GM10248 (cell line): ENCODE measurements around the gene PALM.
"Not testable (repeated sequence)": the region's sequence is repeated elsewhere in the genome, so short reads cannot be mapped to it uniquely, and the experiment has no call there.

Experiments
- CTCF ChIA-PET: fragments of 300-600 bp; sonication (Branson Sonifier 250); formaldehyde crosslinking; extraction: SDS; loops from one replicate; lab custom pipeline; 2021; ENCODE audit warnings: antibody characterized with exemption; lab: Yijun Ruan, JAX
- POLR2A ChIA-PET: fragments of 350-650 bp; sonication (Branson Sonifier 250); formaldehyde crosslinking; extraction: SDS; loops from one replicate; lab custom pipeline; 2020; ENCODE audit warnings: antibody characterized with exemption; lab: Yijun Ruan, JAX
- DNase-seq: peaks from one replicate; pipeline ENCODE4 v3.0.0; 2012; ENCODE audit errors: extremely low spot score
- TF ChIP-seq, protein P1 (sequence below): IDR thresholded peaks from 2 replicates; pipeline ENCODE4 v1.5.1; 2012; ENCODE audit warnings: mild to moderate bottlenecking, low read depth; ENCODE audit errors: extremely low read depth, missing control alignments, control extremely low read depth

Gene PALM

DNA sequence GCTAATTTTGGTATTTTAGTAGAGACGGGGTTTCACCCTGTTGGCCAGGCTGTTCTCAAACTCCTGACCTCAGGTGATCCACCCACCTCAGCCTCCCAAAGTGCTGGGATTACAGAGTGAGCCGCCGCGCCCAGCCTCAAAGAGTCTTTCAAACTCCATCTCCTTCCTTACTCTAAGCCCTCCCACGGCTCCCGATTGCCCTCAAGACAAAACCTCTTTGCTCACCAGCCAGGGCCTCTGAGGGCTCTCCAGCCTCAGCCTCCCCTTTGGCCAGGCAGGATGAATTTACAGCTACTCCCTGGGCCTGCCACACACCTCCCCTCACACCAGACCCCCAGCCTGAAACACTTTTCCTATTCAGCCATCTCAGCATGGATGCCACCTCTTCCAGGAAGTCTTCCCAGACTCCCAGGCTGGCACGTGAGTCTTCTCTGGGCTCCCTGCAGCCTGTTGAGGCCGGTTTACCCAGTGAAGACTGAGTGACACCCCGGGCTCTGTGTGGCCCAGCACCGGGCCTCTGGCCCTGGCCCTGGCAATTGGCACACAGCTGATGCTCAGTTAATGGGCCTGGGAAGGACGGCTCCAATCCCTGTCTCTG is 21.1 kb upstream of the PALM start:
- TF ChIP-seq, protein P1, sequence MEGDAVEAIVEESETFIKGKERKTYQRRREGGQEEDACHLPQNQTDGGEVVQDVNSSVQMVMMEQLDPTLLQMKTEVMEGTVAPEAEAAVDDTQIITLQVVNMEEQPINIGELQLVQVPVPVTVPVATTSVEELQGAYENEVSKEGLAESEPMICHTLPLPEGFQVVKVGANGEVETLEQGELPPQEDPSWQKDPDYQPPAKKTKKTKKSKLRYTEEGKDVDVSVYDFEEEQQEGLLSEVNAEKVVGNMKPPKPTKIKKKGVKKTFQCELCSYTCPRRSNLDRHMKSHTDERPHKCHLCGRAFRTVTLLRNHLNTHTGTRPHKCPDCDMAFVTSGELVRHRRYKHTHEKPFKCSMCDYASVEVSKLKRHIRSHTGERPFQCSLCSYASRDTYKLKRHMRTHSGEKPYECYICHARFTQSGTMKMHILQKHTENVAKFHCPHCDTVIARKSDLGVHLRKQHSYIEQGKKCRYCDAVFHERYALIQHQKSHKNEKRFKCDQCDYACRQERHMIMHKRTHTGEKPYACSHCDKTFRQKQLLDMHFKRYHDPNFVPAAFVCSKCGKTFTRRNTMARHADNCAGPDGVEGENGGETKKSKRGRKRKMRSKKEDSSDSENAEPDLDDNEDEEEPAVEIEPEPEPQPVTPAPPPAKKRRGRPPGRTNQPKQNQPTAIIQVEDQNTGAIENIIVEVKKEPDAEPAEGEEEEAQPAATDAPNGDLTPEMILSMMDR, result no peak
- ChIA-PET POLR2A (no interaction called here), CTCF (no interaction called here)
- no peak for DNase-seq

DNA sequence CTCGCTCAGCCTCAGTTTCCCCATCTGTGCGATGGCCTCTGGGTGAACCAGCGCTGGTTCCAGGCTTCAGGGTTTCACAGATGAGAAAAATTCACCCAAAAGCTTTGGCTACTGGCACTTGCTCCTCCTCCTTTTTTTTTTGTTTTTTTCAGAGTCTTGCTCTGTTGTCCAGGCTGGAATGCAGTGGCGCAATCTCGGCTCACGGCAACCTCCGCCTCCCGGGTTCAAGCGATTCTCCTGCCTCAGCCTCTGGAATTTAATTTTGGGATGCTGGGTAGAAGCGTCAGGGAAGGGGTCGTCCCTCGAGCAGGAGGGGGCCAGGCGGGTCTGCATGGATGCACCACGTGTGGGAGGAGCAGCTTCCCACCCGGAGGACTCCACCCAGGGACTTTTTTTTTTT is 20.5 kb upstream of the PALM start:
- DNase-seq, result no peak
- POLR2A ChIA-PET, result no interaction called here
- CTCF ChIA-PET, result no interaction called here
- TF ChIP-seq, protein P1, result no peak

DNA sequence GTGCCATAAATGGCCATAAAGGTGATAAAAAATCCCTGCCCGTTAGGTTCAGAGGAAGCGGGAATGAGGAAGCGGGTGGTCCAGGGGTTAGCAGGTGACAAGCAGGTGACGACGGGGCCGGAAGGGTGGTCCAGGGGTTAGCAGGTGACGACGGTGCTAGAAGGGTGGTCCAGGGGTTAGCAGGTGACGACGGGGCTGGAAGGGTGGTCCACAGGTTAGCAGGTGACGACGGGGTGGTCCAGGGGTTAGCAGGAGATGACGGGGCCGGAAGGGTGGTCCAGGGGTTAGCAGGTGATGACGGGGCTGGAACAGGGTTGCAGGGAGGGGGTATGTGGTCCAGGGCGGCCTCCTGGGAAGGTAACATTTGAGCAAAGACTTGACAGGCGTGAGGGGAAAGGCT is 19.7 kb upstream of the PALM start:
- TF ChIP-seq, protein P1, result no peak
- ChIA-PET POLR2A (no interaction called here), CTCF (no interaction called here)
- DNase-seq, result no peak

GRCh38 chr19:690203-690602 is 18.5 kb upstream of the PALM start:
- TF ChIP-seq, protein P1, result no peak
- CTCF ChIA-PET, result no interaction called here
- POLR2A ChIA-PET, result no interaction called here
- no peak for DNase-seq

- POLR2A ChIA-PET, result no interaction called here
- CTCF ChIA-PET, result no interaction called here
- no peak for DNase-seq
- TF ChIP-seq, protein P1, result no peak
Measured at GRCh38 chr19:694481-695351, 14.0 kb upstream of the PALM start.

- TF ChIP-seq, protein P1, result no peak
- POLR2A ChIA-PET, result no interaction called here
- CTCF ChIA-PET, result no interaction called here
- no peak for DNase-seq
Measured at GRCh38 chr19:695352-695949, 13.3 kb upstream of the PALM start, which contains the start of gene PRSS57. Gene PRSS57 (minus strand): TSS chr19:695452. CDS start chr19:695430, 22 bp downstream.

DNA sequence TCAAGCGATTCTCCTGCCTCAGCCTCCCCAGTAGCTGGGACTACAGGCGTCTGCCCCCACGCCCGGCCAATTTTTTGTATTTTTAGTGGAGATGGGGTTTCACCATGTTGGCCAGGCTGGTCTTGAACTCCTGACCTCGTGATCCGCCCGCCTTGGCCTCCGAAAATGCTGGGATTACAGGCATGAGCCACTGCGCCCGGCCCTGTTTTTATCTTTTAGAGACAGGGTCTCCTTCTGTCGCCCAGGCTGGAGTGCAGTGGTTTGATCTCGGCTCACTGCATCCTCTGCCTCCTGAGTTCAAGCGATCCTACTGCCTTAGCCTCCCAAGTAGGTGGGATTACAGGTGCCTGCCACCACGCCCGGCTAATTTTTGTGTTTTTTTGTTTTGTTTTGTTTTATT is 10.2 kb upstream of the PALM start:
- POLR2A ChIA-PET, CTCF ChIA-PET: not testable (repeated sequence)

GRCh38 chr19:699885-700284 is 8.8 kb upstream of the PALM start:
- POLR2A ChIA-PET, result interaction anchor here (0.6 kb wide), 2 partner anchors 121 to 148 kb away, joined by 3 read pairs; no protein-coding TSS in a partner anchor
- not testable (repeated sequence) for DNase-seq
- CTCF ChIA-PET, result interaction anchor here (1.2 kb wide), 1 partner anchor 8 kb away, joined by 4 read pairs; no protein-coding TSS in a partner anchor

More for the DNA sequence above, 10.2 kb upstream of the PALM start:
- not testable (repeated sequence) for DNase-seq

DNA sequence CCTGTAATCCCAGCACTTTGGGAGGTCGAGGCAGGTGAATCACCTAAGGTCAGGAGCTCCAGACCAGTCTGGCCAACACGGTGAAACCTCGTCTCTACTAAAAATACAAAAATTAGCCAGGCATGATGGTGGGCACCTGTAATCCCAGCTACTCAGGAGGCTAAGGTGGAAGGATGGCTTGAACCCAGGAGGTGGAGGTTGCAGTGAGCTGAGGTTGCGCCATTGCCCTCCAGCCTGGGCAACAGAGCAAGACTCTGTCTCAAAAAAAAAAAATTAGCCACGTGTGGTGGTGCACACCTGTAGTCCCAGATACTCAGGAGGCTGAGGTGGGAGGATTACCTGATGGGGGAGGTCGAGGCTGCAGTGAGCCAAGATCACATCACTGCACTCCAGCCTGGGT is 5.9 kb upstream of the PALM start:
- CTCF ChIA-PET, result interaction anchor here (1.5 to 2.1 kb wide), 2 partner anchors 31 to 96 kb away, joined by 3 to 6 read pairs; no protein-coding TSS in a partner anchor
- DNase-seq, result not testable (repeated sequence)
- POLR2A ChIA-PET, result interaction anchor here (0.6 kb wide), 1 partner anchor 127 kb away, joined by 4 read pairs; no protein-coding TSS in a partner anchor
